Mesendoderm (in vitro differentiated cells): ENCODE results near the gene DUSP16.
"Not testable (repeated sequence)": the region's sequence is repeated elsewhere in the genome, so short reads cannot be mapped to it uniquely, and the experiment has no call there.

Experiments
- DNase-seq: peaks from one replicate; pipeline ENCODE4 v3.0.0; 2013
- H2AK5ac ChIP-seq: 2 replicates; pipeline ENCODE4 v1.6.1; 2013; ENCODE audit warnings: low read length, inconsistent platforms
- H2BK120ac ChIP-seq: 2 replicates; pipeline ENCODE4 v1.6.1; 2013; ENCODE audit warnings: low read depth, mild to moderate bottlenecking, low read length, moderate library complexity, mixed read lengths
- H2BK15ac ChIP-seq: replicated peaks from 2 replicates; pipeline ENCODE4 v1.6.1; 2013; ENCODE audit warnings: low read depth, mild to moderate bottlenecking, moderate library complexity
- H2BK5ac ChIP-seq: 2 replicates; pipeline ENCODE4 v1.6.1; 2013; ENCODE audit warnings: low read length, inconsistent platforms
- H3K18ac ChIP-seq: 2 replicates; pipeline ENCODE4 v1.6.1; 2013; ENCODE audit warnings: mild to moderate bottlenecking, low read length, mixed read lengths
- H3K23ac ChIP-seq: one replicate; pipeline ENCODE4 v1.6.1; 2013; ENCODE audit warnings: low read length
- H3K27ac ChIP-seq: 2 replicates; pipeline ENCODE4 v1.5.1; 2013; ENCODE audit warnings: low read depth, mild to moderate bottlenecking, inconsistent platforms, low read length, moderate library complexity
- H3K27me3 ChIP-seq: 2 replicates; pipeline ENCODE4 v1.6.1; 2013; ENCODE audit warnings: low read length, control low read depth, mild to moderate bottlenecking, inconsistent platforms; ENCODE audit not compliant: insufficient read depth, poor library complexity
- H3K36me3 ChIP-seq: 2 replicates; pipeline ENCODE4 v1.6.1; 2013; ENCODE audit warnings: low read length, inconsistent platforms; ENCODE audit not compliant: control insufficient read depth, insufficient read depth
- H3K4ac ChIP-seq: one replicate; pipeline ENCODE4 v1.6.1; 2013; ENCODE audit warnings: low read depth, mild to moderate bottlenecking, low read length, moderate library complexity
- H3K4me1 ChIP-seq: 2 replicates; pipeline ENCODE4 v1.6.1; 2013; ENCODE audit warnings: low read depth, low read length, inconsistent platforms; ENCODE audit not compliant: control insufficient read depth
- H3K4me2 ChIP-seq: 2 replicates; pipeline ENCODE4 v1.6.1; 2013; ENCODE audit warnings: low read length
- H3K4me3 ChIP-seq: 2 replicates; pipeline ENCODE4 v1.5.1; 2013; ENCODE audit warnings: mild to moderate bottlenecking, low read length
- H3K56ac ChIP-seq: one replicate; pipeline ENCODE4 v1.6.1; 2013; ENCODE audit warnings: low read length
- H3K79me1 ChIP-seq: 2 replicates; pipeline ENCODE4 v1.6.1; 2013; ENCODE audit warnings: low read length, inconsistent platforms
- H3K79me2 ChIP-seq: 2 replicates; pipeline ENCODE4 v1.6.1; 2013; ENCODE audit warnings: mild to moderate bottlenecking, low read length; ENCODE audit not compliant: control insufficient read depth, insufficient read depth
- H3K9ac ChIP-seq: 2 replicates; pipeline ENCODE4 v1.6.1; 2013; ENCODE audit warnings: low read length, inconsistent platforms
- H4K5ac ChIP-seq: one replicate; pipeline ENCODE4 v1.6.1; 2013; ENCODE audit warnings: low read length
- H4K8ac ChIP-seq: one replicate; pipeline ENCODE4 v1.6.1; 2013; ENCODE audit warnings: low read depth, mild to moderate bottlenecking, control low read depth, low read length, moderate library complexity
- WGBS: extraction: QIAGEN DNeasy Blood & Tissue Kit; methylation state at CpG from one replicate; pipeline ENCODE4 v1.1.7; 2013; ENCODE audit warnings: low lambda C conversion rate, missing lambda C conversion rate; ENCODE audit not compliant: insufficient coverage; ENCODE audit errors: extremely low coverage; 5-methylcytosine and 5-hydroxymethylcytosine counted together

Gene DUSP16

DNA sequence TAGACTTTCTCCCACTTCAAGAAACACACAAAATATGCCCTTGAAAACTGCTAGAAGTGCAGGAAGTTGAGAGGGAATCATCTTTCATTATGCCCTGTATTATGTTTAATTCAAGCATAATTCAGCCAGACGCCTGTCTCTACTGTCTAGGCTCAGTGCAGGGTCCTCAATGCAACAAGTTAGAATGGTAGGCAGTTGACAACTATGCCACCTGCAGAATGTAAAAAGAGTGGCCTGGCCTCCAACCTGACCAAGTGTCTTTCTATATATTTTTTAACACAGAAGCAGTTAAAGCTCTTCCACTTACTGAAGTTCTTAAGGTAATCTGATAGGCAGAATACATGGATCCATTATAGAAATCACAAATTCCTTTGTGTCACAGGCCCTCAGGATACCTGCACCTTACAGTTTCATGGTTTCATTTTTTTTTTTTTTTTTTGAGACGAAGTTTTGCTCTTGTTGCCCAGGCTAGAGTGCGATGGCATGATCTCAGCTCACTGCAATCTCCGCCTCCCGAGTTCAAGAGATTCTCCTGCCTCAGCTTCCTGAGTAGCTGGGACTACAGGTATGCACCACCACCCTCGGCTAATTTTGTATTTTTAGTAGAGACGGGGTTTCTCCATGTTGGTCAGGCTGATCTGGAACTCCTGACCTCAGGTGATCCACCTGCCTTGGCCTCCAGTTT, 60.4 kb downstream of the DUSP16 start:
- no CpG with 5 or more reads among the region's 7 CpGs for WGBS
- not testable (repeated sequence) for H2BK15ac ChIP-seq, H3K18ac ChIP-seq, H3K4me1 ChIP-seq, H4K8ac ChIP-seq, H3K9ac ChIP-seq, H2AK5ac ChIP-seq, H4K5ac ChIP-seq, H2BK120ac ChIP-seq, H3K23ac ChIP-seq, H3K56ac ChIP-seq, H3K36me3 ChIP-seq, H2BK5ac ChIP-seq, H3K79me1 ChIP-seq, DNase-seq, H3K4me2 ChIP-seq, H3K27me3 ChIP-seq, H3K4ac ChIP-seq, H3K79me2 ChIP-seq, H3K4me3 ChIP-seq, H3K27ac ChIP-seq

DNA sequence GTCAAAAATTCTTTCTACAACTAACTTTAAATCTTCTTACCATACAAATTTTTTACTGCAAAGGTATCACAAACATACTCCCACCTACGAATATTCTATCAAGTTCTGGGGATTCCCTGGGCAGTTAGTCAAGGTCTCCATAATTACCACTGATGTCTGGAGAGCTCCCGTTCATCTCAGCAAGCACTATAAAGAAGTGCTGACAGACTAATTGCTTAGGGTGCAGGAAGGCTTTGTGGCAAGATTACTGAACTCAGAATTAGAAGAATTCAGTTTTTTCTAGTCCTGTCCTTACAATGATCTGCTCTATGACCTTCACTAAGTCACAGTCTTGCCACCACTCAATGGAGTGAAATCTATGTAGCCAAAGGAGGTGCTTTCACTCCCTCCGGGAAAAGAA, 61.5 kb downstream of the DUSP16 start:
- Histone ChIP-seq H3K4ac (no peak overlapping the region), H3K56ac (no peak overlapping the region), H2AK5ac (no peak overlapping the region), H3K9ac (no peak overlapping the region), H2BK5ac (no peak overlapping the region), H3K36me3 (no peaks in the 10 kb centered on the region), H3K27me3 (no peaks in the 10 kb centered on the region), H4K8ac (no peak overlapping the region), H3K4me3 (no peak overlapping the region), H3K79me1 (peaks cover 3% of the 10 kb centered on the region), H2BK120ac (no peak overlapping the region), H3K27ac (no peak overlapping the region), H3K4me2 (no peak overlapping the region), H3K18ac (no peak overlapping the region), H3K79me2 (peaks cover 2% of the 10 kb centered on the region), H4K5ac (no peak overlapping the region), H3K4me1 (peaks cover 5% of the 10 kb centered on the region), H3K23ac (no peak overlapping the region), H2BK15ac (no peak overlapping the region)
- WGBS: 100% methylated on average over 1 of the region's 3 CpGs
- DNase-seq: no peak

DNA sequence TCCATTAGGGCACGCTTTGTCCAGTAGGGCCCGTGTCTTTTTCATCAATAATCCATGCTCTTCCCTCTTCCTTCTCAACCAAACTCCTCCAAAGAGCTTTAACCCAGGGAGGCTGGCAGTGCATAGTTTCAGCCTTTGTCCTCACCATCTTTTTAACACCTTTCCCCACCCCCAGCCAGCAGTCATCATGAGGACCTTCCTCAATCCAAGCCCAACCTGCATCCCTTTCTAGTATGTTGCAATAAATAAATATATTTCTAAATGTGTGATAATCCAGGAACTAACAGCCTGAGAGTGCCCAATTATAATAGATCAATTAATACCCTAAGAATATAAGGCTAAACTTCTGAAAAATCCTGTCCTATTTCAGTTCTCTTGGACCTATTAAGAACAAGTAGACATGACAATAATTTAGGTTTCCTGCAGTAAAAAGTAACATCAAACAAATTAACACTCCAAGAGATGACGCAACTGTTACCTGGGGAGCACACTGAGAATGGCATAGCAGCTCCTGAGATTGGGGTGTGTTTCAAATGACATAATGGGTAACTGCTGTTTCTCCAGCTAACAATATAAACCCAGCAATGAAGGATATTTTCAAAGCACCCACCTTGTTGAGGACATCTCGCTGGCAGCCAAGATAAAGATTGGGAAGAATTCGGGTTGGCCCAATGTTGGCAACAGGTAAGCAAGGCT, 62.6 kb downstream of the DUSP16 start:
- Histone ChIP-seq H3K79me1 (peaks cover 3% of the 10 kb centered on the region), H3K4me2 (no peak overlapping the region)
- WGBS: no CpG with 5 or more reads among the region's 5 CpGs

DNA sequence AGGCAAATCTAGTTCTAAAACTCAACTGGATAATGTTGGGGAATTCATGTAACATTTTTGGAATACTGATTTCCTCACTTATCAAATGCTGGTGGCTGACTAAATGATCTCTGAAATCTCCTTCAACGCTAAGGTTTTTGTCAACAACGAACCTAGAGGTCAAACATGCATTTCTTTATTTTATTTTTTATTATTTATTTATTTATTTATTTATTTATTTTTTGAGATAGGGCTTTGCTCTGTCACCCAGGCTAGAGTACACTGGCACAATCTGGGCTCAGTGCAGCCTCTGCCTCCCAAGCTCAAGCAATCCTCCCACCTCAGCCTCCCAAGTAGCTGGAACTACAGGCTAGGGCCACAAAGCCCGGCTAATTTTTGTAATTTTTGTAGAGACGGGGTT, 64.5 kb downstream of the DUSP16 start:
- Histone ChIP-seq H4K5ac (no peak overlapping the region), H3K18ac (no peak overlapping the region), H2BK15ac (no peak overlapping the region), H3K27ac (no peak overlapping the region), H2BK120ac (no peak overlapping the region), H3K79me1 (peaks cover 3% of the 10 kb centered on the region), H3K4me1 (peaks cover 3% of the 10 kb centered on the region), H2AK5ac (no peak overlapping the region), H3K23ac (no peak overlapping the region), H2BK5ac (no peak overlapping the region), H3K4me2 (no peak overlapping the region), H3K56ac (no peak overlapping the region), H3K4me3 (no peak overlapping the region), H3K4ac (no peak overlapping the region), H3K9ac (no peak overlapping the region), H3K36me3 (no peaks in the 10 kb centered on the region), H3K79me2 (no peaks in the 10 kb centered on the region), H4K8ac (no peak overlapping the region), H3K27me3 (no peaks in the 10 kb centered on the region)
- DNase-seq: no peak
- WGBS: no CpG with 5 or more reads among the region's 4 CpGs

More for the DNA sequence above, 62.6 kb downstream of the DUSP16 start:
- Histone ChIP-seq H3K36me3 (no peaks in the 10 kb centered on the region), H3K9ac (no peak overlapping the region), H2BK5ac (no peak overlapping the region), H3K56ac (no peak overlapping the region), H2AK5ac (no peak overlapping the region), H3K23ac (no peak overlapping the region), H3K4me1 (peaks cover 3% of the 10 kb centered on the region), H3K4me3 (no peak overlapping the region), H4K5ac (no peak overlapping the region), H3K27me3 (no peaks in the 10 kb centered on the region), H3K27ac (no peak overlapping the region), H4K8ac (no peak overlapping the region), H3K18ac (no peak overlapping the region), H2BK15ac (no peak overlapping the region), H3K79me2 (peaks cover under 1% of the 10 kb centered on the region), H2BK120ac (no peak overlapping the region), H3K4ac (no peak overlapping the region)
- peak; percentile 54 for DNase-seq

DNA sequence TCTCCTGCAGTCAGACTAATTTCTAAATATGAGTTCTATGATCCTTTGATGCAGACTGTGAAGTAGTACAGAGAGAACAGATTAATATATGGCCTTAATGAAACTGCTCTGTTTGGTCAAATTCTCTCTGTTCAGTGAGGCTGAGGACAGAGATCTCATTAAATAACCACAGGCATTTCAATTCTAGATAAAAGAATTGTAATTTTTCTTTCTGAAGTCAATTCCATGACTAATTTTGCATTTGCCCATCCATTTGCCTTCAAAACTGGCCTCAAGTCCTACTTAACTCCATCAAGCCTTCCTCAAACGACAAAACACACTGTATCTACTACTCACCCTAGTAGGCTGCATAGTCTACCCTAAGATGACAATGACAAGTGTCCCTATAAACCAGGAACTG, 67.1 kb downstream of the DUSP16 start:
- H3K27ac ChIP-seq: no peak overlapping the region
- no peak overlapping the region for H3K56ac ChIP-seq
- no peak overlapping the region for H2BK5ac ChIP-seq
- H3K4me2 ChIP-seq: no peak overlapping the region
- no peak overlapping the region for H3K4ac ChIP-seq
- DNase-seq: no peak
- H2BK15ac ChIP-seq: no peak overlapping the region
- no peak overlapping the region for H4K8ac ChIP-seq
- H3K79me2 ChIP-seq: no peaks in the 10 kb centered on the region
- H3K9ac ChIP-seq: no peak overlapping the region
- peaks cover 1% of the 10 kb centered on the region for H3K79me1 ChIP-seq
- H3K4me3 ChIP-seq: no peak overlapping the region
- no peak overlapping the region for H3K18ac ChIP-seq
- no peak overlapping the region for H4K5ac ChIP-seq
- no peak overlapping the region for H2AK5ac ChIP-seq
- no CpG with 5 or more reads among the region's 1 CpG for WGBS
- H3K4me1 ChIP-seq: peaks cover 3% of the 10 kb centered on the region
- no peak overlapping the region for H3K23ac ChIP-seq
- H3K36me3 ChIP-seq: no peaks in the 10 kb centered on the region
- no peaks in the 10 kb centered on the region for H3K27me3 ChIP-seq
- H2BK120ac ChIP-seq: no peak overlapping the region
